M059J (cell line): ENCODE measurements around the gene PCDHGB5. TPM values are rescaled to one million over a fixed set of nuclear protein-coding genes. Genes with fewer than 3 reads are reported as not detected.
"Not testable (repeated sequence)": the region's sequence is repeated elsewhere in the genome, so short reads cannot be mapped to it uniquely, and the experiment has no call there.

Source experiments
- DNase-seq: peaks from one replicate; pipeline ENCODE4 v3.0.0-alpha.2; 2012; ENCODE audit warnings: low read depth
- total RNA-seq: library from RNA; depleted of rRNA; stranded (reverse); fragments of >200 nt; shearing (Covaris generic); gene quantifications from 2 replicates; pipeline ENCODE4 v1.2.3, GENCODE V29; 2014

Gene PCDHGB5
- total RNA-seq, 1 experiment from 2014 or later, result not detected

GRCh38 chr5:141375444-141376155 lies 22.1 kb upstream of the PCDHGB5 start:
- not testable (repeated sequence) for DNase-seq

GRCh38 chr5:141382469-141383294 lies 15.1 kb upstream of the PCDHGB5 start, which contains the start of gene PCDHGA7:
TSS of gene PCDHGA7 (plus strand) at chr5:141382742. CDS start at chr5:141382900, 158 bp downstream.
- DNase-seq, result no peak

GRCh38 chr5:141383345-141383744 lies 14.4 kb upstream of the PCDHGB5 start:
- DNase-seq, result no peak

GRCh38 chr5:141384471-141385267 lies 13.1 kb upstream of the PCDHGB5 start:
- DNase-seq, result no peak

- not testable (repeated sequence) for DNase-seq
These were observed 10.0 kb upstream of the PCDHGB5 start, which contains the start of gene PCDHGB4 for GRCh38 chr5:141387557-141388311. TSS of gene PCDHGB4 (plus strand) at chr5:141387698. CDS start at chr5:141387885, 187 bp downstream.

GRCh38 chr5:141388661-141389060 lies 9.1 kb upstream of the PCDHGB5 start:
- DNase-seq, result no peak

GRCh38 chr5:141389153-141390042 lies 8.3 kb upstream of the PCDHGB5 start:
- DNase-seq, result no peak

- no peak for DNase-seq
These were observed 5.1 kb upstream of the PCDHGB5 start, which contains the start of gene PCDHGA8 for GRCh38 chr5:141392429-141393198. TSS of gene PCDHGA8 (plus strand) at chr5:141392633. CDS start at chr5:141392814, 181 bp downstream.

- DNase-seq, result no peak
These were observed 4.5 kb upstream of the PCDHGB5 start for GRCh38 chr5:141393267-141393666.

- DNase-seq, result not testable (repeated sequence)
These were observed 3.2 kb upstream of the PCDHGB5 start for GRCh38 chr5:141394401-141395187.

- DNase-seq, result no peak
These were observed 861 bp downstream of the PCDHGB5 start for GRCh38 chr5:141398608-141399007.

GRCh38 chr5:141399555-141400258 lies 2.0 kb downstream of the PCDHGB5 start:
- DNase-seq, result no peak

GRCh38 chr5:141402553-141403243 lies 5.0 kb downstream of the PCDHGB5 start, which contains the start of gene PCDHGA9:
TSS of gene PCDHGA9 (plus strand) at chr5:141402778. CDS start at chr5:141402953, 175 bp downstream.
- DNase-seq, result no peak

GRCh38 chr5:141403387-141403786 lies 5.6 kb downstream of the PCDHGB5 start:
- no peak for DNase-seq

GRCh38 chr5:141407790-141408505 lies 10.2 kb downstream of the PCDHGB5 start, which contains the start of gene PCDHGB6:
TSS of gene PCDHGB6 (plus strand) at chr5:141408021. CDS start at chr5:141408203, 182 bp downstream.
- not testable (repeated sequence) for DNase-seq
